Fibroblast of skin of abdomen (primary cell): ENCODE measurements around the gene ATG4B. TPM values are rescaled to one million over a fixed set of nuclear protein-coding genes. Genes with fewer than 3 reads are reported as not detected.
A peak's percentile ranks its signal among the peaks of the same experiment; 100 is the strongest.
"Not testable (repeated sequence)": the region's sequence is repeated elsewhere in the genome, so short reads cannot be mapped to it uniquely, and the experiment has no call there.

Experiments
- DNase-seq: peaks from one replicate; pipeline ENCODE4 v3.0.0-alpha.2; 2013
- polyA plus RNA-seq, 2 experiments: library from polyadenylated mRNA; unstranded; fragments of 120-200 nt; gene quantifications; one replicate each; pipeline ENCODE4 v1.2.1, GENCODE V29; 2013; ENCODE audit not compliant: insufficient read length in 2 of 2

The ATG4B gene
- polyA plus RNA-seq (2013, experiment 1 of 2; ENCODE audit: insufficient read length), result 50.4 TPM
- polyA plus RNA-seq (2013, experiment 2 of 2; ENCODE audit: insufficient read length), result 55.3 TPM

- peak; percentile 83 for DNase-seq
Measured at GRCh38 chr2:241637018-241637794, at the start of gene ATG4B, which contains the start of gene THAP4. Gene ATG4B, plus strand, starts transcription at chr2:241637693. Its CDS starts 22 bp downstream, at chr2:241637715. Gene THAP4, minus strand, starts transcription at chr2:241637158. Its CDS starts 141 bp downstream, at chr2:241637017.

GRCh38 chr2:241589863-241590262, 47.6 kb upstream of the ATG4B start:
- DNase-seq, result not testable (repeated sequence)

GRCh38 chr2:241590496-241591455, 46.7 kb upstream of the ATG4B start:
- DNase-seq, result not testable (repeated sequence)

- no peak for DNase-seq
Measured at GRCh38 chr2:241592126-241592845, 45.2 kb upstream of the ATG4B start.

GRCh38 chr2:241593271-241593670, 44.2 kb upstream of the ATG4B start:
- no peak for DNase-seq

GRCh38 chr2:241595600-241596140, 41.8 kb upstream of the ATG4B start:
- no peak for DNase-seq

GRCh38 chr2:241597561-241597960, 39.9 kb upstream of the ATG4B start:
- DNase-seq, result no peak

GRCh38 chr2:241598061-241598460, 39.4 kb upstream of the ATG4B start:
- DNase-seq, result no peak

- DNase-seq, result no peak
Measured at GRCh38 chr2:241598487-241598886, 39.0 kb upstream of the ATG4B start.

- DNase-seq, result no peak
Measured at GRCh38 chr2:241599615-241600014, 37.9 kb upstream of the ATG4B start.

- DNase-seq, result no peak
Measured at GRCh38 chr2:241601841-241602240, 35.7 kb upstream of the ATG4B start.

GRCh38 chr2:241602720-241603119, 34.8 kb upstream of the ATG4B start:
- DNase-seq, result no peak

- DNase-seq, result no peak
Measured at GRCh38 chr2:241603686-241604085, 33.8 kb upstream of the ATG4B start.

- no peak for DNase-seq
Measured at GRCh38 chr2:241606186-241606585, 31.3 kb upstream of the ATG4B start.

GRCh38 chr2:241607162-241607885, 30.2 kb upstream of the ATG4B start:
- no peak for DNase-seq

- DNase-seq, result no peak
Measured at GRCh38 chr2:241608881-241609280, 28.6 kb upstream of the ATG4B start.

- DNase-seq, result peak; percentile 84
Measured at GRCh38 chr2:241609859-241610793, 27.4 kb upstream of the ATG4B start.

GRCh38 chr2:241611062-241611461, 26.4 kb upstream of the ATG4B start:
- DNase-seq, result no peak

- DNase-seq, result peak; percentile 10
Measured at GRCh38 chr2:241612156-241613016, 25.1 kb upstream of the ATG4B start.
